Astrocyte (in vitro differentiated cells and primary cell): ENCODE measurements around the gene YKT6. TPM values are rescaled to one million over a fixed set of nuclear protein-coding genes. Genes with fewer than 3 reads are reported as not detected.

Experiments used
- DNase-seq: peaks from one replicate; pipeline ENCODE4 v3.0.0-alpha.2; 2010; ENCODE audit warnings: low read depth
- FAIRE-seq: peaks from 2 replicates; lab custom pipeline; 2011; peaks lifted over from hg19 to GRCh38; lab: Jason Lieb, UNC
- H2AFZ ChIP-seq: 2 replicates; pipeline ENCODE4 v1.6.0; 2012; ENCODE audit warnings: low read depth, low read length, inconsistent platforms
- H3K27ac ChIP-seq: 2 replicates; pipeline ENCODE4 v1.5.1; 2011; ENCODE audit warnings: low read depth, low read length, inconsistent platforms
- H3K27me3 ChIP-seq: 2 replicates; pipeline ENCODE4 v1.6.0; 2011; ENCODE audit warnings: low read length, inconsistent platforms; ENCODE audit not compliant: insufficient read depth
- H3K36me3 ChIP-seq: 2 replicates; pipeline ENCODE4 v1.5.1; 2011; ENCODE audit warnings: low read length, inconsistent platforms; ENCODE audit not compliant: insufficient read depth
- H3K4me1 ChIP-seq: 2 replicates; pipeline ENCODE4 v1.5.1; 2011; ENCODE audit warnings: low read length, inconsistent platforms; ENCODE audit not compliant: insufficient read depth
- H3K4me2 ChIP-seq: 2 replicates; pipeline ENCODE4 v1.6.0; 2012; ENCODE audit warnings: low read length, inconsistent platforms
- H3K4me3 ChIP-seq: 2 replicates; pipeline ENCODE4 v1.5.1; 2011; ENCODE audit warnings: low read depth, mild to moderate bottlenecking, low read length, inconsistent platforms; ENCODE audit not compliant: insufficient read depth
- H3K79me2 ChIP-seq: 2 replicates; pipeline ENCODE4 v1.6.0; 2012; ENCODE audit warnings: mild to moderate bottlenecking, low read length, inconsistent platforms; ENCODE audit not compliant: insufficient read depth
- H3K9ac ChIP-seq: 2 replicates; pipeline ENCODE4 v1.6.0; 2012; ENCODE audit warnings: mild to moderate bottlenecking, low read length, inconsistent platforms
- H3K9me3 ChIP-seq: 2 replicates; pipeline ENCODE4 v1.5.1; 2012; ENCODE audit warnings: low read depth, mild to moderate bottlenecking, low read length, inconsistent platforms; ENCODE audit not compliant: insufficient read depth
- H4K20me1 ChIP-seq: 2 replicates; pipeline ENCODE4 v1.6.0; 2012; ENCODE audit warnings: low read length, inconsistent platforms; ENCODE audit not compliant: insufficient read depth
- H3K27ac Mint-ChIP-seq: one replicate; pipeline ENCODE4 v1.8.0; 2021; ENCODE audit warnings: mild to moderate bottlenecking, mixed read lengths; ENCODE audit not compliant: unreplicated experiment
- H3K27me3 Mint-ChIP-seq: one replicate; pipeline ENCODE4 v1.8.0; 2021; ENCODE audit warnings: low read depth, mixed read lengths; ENCODE audit not compliant: unreplicated experiment
- H3K36me3 Mint-ChIP-seq: one replicate; pipeline ENCODE4 v1.8.0; 2021; ENCODE audit warnings: low read depth, mixed read lengths; ENCODE audit not compliant: unreplicated experiment
- H3K4me1 Mint-ChIP-seq: one replicate; pipeline ENCODE4 v1.8.0; 2021; ENCODE audit warnings: low read depth, mixed read lengths; ENCODE audit not compliant: unreplicated experiment
- H3K4me3 Mint-ChIP-seq: one replicate; pipeline ENCODE4 v1.8.0; 2021; ENCODE audit warnings: mild to moderate bottlenecking, moderate library complexity, mixed read lengths; ENCODE audit not compliant: unreplicated experiment
- H3K9me3 Mint-ChIP-seq: one replicate; pipeline ENCODE4 v1.8.0; 2021; ENCODE audit warnings: mild to moderate bottlenecking, mixed read lengths; ENCODE audit not compliant: unreplicated experiment
- EZH2 ChIP-seq: IDR thresholded peaks from 2 replicates; pipeline ENCODE4 v1.6.1; 2012; ENCODE audit warnings: mild to moderate bottlenecking, low read length, inconsistent platforms; ENCODE audit not compliant: insufficient read depth
- total RNA-seq: library from RNA; stranded (reverse); gene quantifications from 2 replicates; pipeline ENCODE4 v1.2.1, GENCODE V29; 2021
- TF ChIP-seq, protein P1 (sequence below): IDR thresholded peaks from 2 replicates; pipeline ENCODE4 v1.5.1; 2011; ENCODE audit warnings: low read depth, mild to moderate bottlenecking, inconsistent platforms, low read length, moderate library complexity; ENCODE audit not compliant: insufficient read depth

The YKT6 gene
- total RNA-seq, 1 donor from 2014 or later: 216 TPM

DNA sequence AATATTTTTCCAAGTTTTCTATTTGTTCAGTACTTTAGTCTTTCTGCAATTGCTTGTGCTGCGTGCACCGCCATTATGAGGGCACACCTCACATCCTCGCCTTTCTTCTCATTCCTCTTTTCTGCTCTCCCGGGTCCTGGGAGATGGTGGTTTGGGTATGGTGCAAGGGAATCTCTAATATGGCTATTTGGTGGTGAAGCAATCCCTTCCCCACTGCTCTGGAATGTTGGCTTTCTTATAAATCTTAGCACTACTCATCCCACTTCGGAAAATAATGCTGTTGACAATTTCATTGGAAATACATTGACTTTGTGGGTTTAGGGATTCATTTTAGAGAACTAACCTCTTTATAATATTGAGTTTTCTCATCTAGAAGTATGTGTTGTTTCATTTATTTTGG, 9.6 kb upstream of the YKT6 start:
- DNase-seq: no peak
- Histone ChIP-seq H3K4me1 (peaks cover 4% of the 10 kb centered on the region), H3K4me2 (no peak overlapping the region), H2AFZ (no peak overlapping the region), H3K27me3 (no peaks in the 10 kb centered on the region), H3K36me3 (no peaks in the 10 kb centered on the region), H3K9ac (no peak overlapping the region), H3K27ac (no peak overlapping the region), H3K9me3 (no peaks in the 10 kb centered on the region), H3K79me2 (no peaks in the 10 kb centered on the region), H3K4me3 (no peak overlapping the region), H4K20me1 (no peaks in the 10 kb centered on the region)
- Mint-ChIP-seq H3K4me1 (peaks cover 4% of the 10 kb centered on the region), H3K9me3 (peaks cover 3% of the 10 kb centered on the region), H3K27ac (no peak overlapping the region), H3K27me3 (peaks cover 12% of the 10 kb centered on the region), H3K36me3 (no peaks in the 10 kb centered on the region), H3K4me3 (no peak overlapping the region)
- no peak for FAIRE-seq
- TF ChIP-seq EZH2: no peak
- TF ChIP-seq, protein P1, sequence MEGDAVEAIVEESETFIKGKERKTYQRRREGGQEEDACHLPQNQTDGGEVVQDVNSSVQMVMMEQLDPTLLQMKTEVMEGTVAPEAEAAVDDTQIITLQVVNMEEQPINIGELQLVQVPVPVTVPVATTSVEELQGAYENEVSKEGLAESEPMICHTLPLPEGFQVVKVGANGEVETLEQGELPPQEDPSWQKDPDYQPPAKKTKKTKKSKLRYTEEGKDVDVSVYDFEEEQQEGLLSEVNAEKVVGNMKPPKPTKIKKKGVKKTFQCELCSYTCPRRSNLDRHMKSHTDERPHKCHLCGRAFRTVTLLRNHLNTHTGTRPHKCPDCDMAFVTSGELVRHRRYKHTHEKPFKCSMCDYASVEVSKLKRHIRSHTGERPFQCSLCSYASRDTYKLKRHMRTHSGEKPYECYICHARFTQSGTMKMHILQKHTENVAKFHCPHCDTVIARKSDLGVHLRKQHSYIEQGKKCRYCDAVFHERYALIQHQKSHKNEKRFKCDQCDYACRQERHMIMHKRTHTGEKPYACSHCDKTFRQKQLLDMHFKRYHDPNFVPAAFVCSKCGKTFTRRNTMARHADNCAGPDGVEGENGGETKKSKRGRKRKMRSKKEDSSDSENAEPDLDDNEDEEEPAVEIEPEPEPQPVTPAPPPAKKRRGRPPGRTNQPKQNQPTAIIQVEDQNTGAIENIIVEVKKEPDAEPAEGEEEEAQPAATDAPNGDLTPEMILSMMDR: no peak

DNA sequence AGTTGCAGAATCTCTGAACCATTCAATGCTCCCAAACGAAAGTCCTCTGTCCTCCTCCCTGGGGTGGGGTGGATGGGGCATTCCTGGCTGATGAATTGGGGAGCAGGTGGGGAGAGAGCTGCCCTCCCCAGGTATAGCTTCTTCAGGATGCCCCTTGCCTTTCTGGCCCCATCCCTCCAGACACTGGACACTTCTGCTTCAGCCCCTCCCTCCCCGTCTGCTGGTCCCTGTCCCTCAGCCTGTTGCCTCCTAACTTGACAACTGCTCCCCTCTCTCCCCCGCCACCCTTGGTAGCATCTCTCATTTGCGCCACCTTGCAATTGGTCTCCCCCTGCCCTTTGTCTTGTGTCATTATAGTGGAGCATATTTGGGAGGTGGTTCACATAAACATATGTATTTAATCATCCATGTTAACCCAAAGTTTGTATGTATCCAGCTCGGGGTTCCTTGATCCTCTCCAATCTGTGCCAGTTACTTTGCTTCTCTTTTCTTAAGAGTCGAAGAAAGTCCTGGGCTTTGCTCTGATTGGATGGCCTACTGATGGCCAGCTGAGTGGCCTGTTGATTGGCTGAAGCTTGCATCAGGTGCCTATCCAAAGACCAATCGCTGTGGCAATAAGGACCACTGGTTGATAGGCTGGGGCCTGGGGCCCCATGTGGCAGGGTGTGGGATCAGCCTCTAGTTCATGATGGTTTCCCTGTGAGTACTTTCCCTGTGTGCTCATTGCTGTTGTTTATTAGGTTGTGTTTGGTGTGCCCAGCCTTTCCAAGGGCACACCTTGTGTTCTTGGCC, 7.6 kb upstream of the YKT6 start:
- peaks cover 16% of the 10 kb centered on the region for H3K27me3 Mint-ChIP-seq
- FAIRE-seq: no peak
- H3K27ac ChIP-seq: no peak overlapping the region
- H3K4me1 Mint-ChIP-seq: no peaks in the 10 kb centered on the region
- H2AFZ ChIP-seq: no peak overlapping the region
- H3K4me2 ChIP-seq: no peak overlapping the region
- no peak for DNase-seq
- peaks cover 4% of the 10 kb centered on the region for H3K4me1 ChIP-seq
- no peaks in the 10 kb centered on the region for H3K36me3 ChIP-seq
- H3K9ac ChIP-seq: no peak overlapping the region
- no peaks in the 10 kb centered on the region for H3K79me2 ChIP-seq
- no peak overlapping the region for H3K4me3 ChIP-seq
- H4K20me1 ChIP-seq: no peaks in the 10 kb centered on the region
- TF ChIP-seq, protein P1: no peak
- TF ChIP-seq EZH2: no peak
- no peaks in the 10 kb centered on the region for H3K9me3 ChIP-seq
- H3K4me3 Mint-ChIP-seq: no peak overlapping the region
- H3K27me3 ChIP-seq: peaks cover 4% of the 10 kb centered on the region
- no peaks in the 10 kb centered on the region for H3K36me3 Mint-ChIP-seq
- H3K9me3 Mint-ChIP-seq: peaks cover 3% of the 10 kb centered on the region
- no peak overlapping the region for H3K27ac Mint-ChIP-seq

DNA sequence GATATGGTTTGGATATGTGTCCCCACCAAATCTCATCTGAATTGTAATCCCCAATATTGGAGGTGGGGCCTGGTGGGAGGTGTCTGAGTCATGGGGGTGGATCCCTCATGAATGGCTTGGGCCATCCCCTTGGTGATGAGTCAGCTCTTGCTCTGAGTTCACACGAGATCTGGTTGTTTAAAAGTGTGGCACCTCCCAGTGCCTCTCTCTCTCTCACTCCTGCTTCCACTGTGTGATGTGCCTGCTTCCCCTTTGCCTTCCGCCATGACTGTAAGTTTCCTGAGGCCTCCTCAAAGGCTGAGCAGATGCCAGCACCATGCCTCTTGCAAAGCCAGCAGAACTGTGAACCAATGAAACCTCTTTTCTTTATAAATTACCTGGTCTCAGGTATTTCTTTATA, 6.7 kb upstream of the YKT6 start:
- H3K27ac ChIP-seq: no peak overlapping the region
- Mint-ChIP-seq H3K4me1 (no peaks in the 10 kb centered on the region), H3K36me3 (no peaks in the 10 kb centered on the region), H3K27me3 (peaks cover 14% of the 10 kb centered on the region), H3K27ac (no peak overlapping the region), H3K9me3 (peaks cover 3% of the 10 kb centered on the region), H3K4me3 (no peak overlapping the region)
- DNase-seq (no peak), FAIRE-seq (no peak)
- no peak overlapping the region for H3K9ac ChIP-seq
- TF ChIP-seq EZH2: no peak
- TF ChIP-seq, protein P1: no peak
- H3K36me3 ChIP-seq: no peaks in the 10 kb centered on the region
- peaks cover 4% of the 10 kb centered on the region for H3K4me1 ChIP-seq
- H2AFZ ChIP-seq: no peak overlapping the region
- no peak overlapping the region for H3K4me2 ChIP-seq
- H3K4me3 ChIP-seq: no peak overlapping the region
- no peaks in the 10 kb centered on the region for H3K9me3 ChIP-seq
- no peaks in the 10 kb centered on the region for H4K20me1 ChIP-seq
- H3K79me2 ChIP-seq: no peaks in the 10 kb centered on the region
- peaks cover 4% of the 10 kb centered on the region for H3K27me3 ChIP-seq
